Thoracic aorta (tissue), 2 donors: ENCODE data around the gene PRKAA2. TPM values are rescaled to one million over a fixed set of nuclear protein-coding genes. Genes with fewer than 3 reads are reported as not detected.

Experiments
- ATAC-seq: fragments of 150-250 bp; one replicate; pipeline ENCODE4 v1.8.0; 2017; ENCODE audit warnings: low read depth; ENCODE audit not compliant: insufficient number of reproducible peaks, low FRiP score
- DNase-seq: peaks from one replicate; pipeline ENCODE4 v3.0.0-alpha.2; 2020; ENCODE audit warnings: low spot score
- H3K27ac ChIP-seq, 2 donors: fragments of 200-600 bp; sonication (generic); 1 replicate in 1 of 2; 2 replicates in 1 of 2; pipeline ENCODE4 v1.5.1; 2016; ENCODE audit warnings: mild to moderate bottlenecking in 2 of 2, moderate library complexity in 2 of 2
- H3K27me3 ChIP-seq: fragments of 200-600 bp; sonication (generic); replicated peaks from 2 replicates; pipeline ENCODE4 v1.6.0; 2016; ENCODE audit warnings: mild to moderate bottlenecking; ENCODE audit not compliant: insufficient read depth
- H3K36me3 ChIP-seq: fragments of 200-600 bp; sonication (generic); one replicate; pipeline ENCODE4 v1.5.1; 2016
- H3K4me1 ChIP-seq, 2 donors: fragments of 200-600 bp; sonication (generic); 1 replicate in 1 of 2; 2 replicates in 1 of 2; pipeline versions ENCODE4 v1.5.1 to v1.6.0; 2016; ENCODE audit warnings: low read depth in 2 of 2, mild to moderate bottlenecking in 1 of 2; ENCODE audit not compliant: control insufficient read depth in 1 of 2
- H3K4me3 ChIP-seq: fragments of 200-600 bp; sonication (generic); 2 replicates; pipeline ENCODE4 v1.5.1; 2016; ENCODE audit warnings: mild to moderate bottlenecking
- H3K9me3 ChIP-seq: fragments of 200-600 bp; sonication (generic); 2 replicates; pipeline ENCODE4 v1.5.1; 2016
- total RNA-seq, 2 donors: library from RNA; depleted of rRNA; stranded (reverse); fragments of >200 nt; gene quantifications; one replicate each; pipeline versions ENCODE4 v1.1.0 to v1.2.3, GENCODE V29; 2016
- TF ChIP-seq, protein P1 (sequence below): fragments of 200-600 bp; sonication (generic); IDR thresholded peaks from one replicate; pipeline ENCODE4 v1.5.1; 2019; ENCODE audit warnings: antibody characterized with exemption

PRKAA2 gene
- total RNA-seq, 2 donors from 2014 or later: 9.2 to 16.9 TPM

DNA sequence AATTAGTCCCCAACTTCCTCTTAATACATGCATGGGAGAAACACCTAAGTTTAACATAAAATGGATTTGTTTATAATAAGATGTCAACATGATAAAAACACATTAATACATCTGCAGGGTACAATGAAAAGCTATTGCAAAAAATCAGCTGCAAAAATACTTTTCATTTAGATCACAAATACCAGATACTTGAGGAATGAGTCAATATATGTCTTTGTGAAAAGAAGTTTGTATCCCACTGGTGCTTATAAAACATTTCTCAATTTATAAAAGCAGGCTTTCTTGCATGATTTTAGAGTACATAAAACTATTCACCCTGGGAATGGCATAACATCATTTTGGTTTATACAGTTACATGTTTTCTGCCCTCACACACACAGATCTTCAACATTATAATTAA is 18.6 kb upstream of the PRKAA2 start:
- DNase-seq: no peak
- TF ChIP-seq, protein P1, sequence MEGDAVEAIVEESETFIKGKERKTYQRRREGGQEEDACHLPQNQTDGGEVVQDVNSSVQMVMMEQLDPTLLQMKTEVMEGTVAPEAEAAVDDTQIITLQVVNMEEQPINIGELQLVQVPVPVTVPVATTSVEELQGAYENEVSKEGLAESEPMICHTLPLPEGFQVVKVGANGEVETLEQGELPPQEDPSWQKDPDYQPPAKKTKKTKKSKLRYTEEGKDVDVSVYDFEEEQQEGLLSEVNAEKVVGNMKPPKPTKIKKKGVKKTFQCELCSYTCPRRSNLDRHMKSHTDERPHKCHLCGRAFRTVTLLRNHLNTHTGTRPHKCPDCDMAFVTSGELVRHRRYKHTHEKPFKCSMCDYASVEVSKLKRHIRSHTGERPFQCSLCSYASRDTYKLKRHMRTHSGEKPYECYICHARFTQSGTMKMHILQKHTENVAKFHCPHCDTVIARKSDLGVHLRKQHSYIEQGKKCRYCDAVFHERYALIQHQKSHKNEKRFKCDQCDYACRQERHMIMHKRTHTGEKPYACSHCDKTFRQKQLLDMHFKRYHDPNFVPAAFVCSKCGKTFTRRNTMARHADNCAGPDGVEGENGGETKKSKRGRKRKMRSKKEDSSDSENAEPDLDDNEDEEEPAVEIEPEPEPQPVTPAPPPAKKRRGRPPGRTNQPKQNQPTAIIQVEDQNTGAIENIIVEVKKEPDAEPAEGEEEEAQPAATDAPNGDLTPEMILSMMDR: no peak
- H3K36me3 ChIP-seq: no peaks in the 10 kb centered on the region

GRCh38 chr1:56627019-56627635 is 18.0 kb upstream of the PRKAA2 start:
- TF ChIP-seq, protein P1: no peak
- Histone ChIP-seq H3K4me1 (no peaks in the 10 kb centered on the region), H3K36me3 (no peaks in the 10 kb centered on the region), H3K4me3 (no peak overlapping the region), H3K9me3 (no peaks in the 10 kb centered on the region), H3K27ac (no peak overlapping the region), H3K27me3 (no peaks in the 10 kb centered on the region)
- DNase-seq: no peak
- ATAC-seq: no peak

More for the DNA sequence above, 18.6 kb upstream of the PRKAA2 start:
- Histone ChIP-seq H3K27ac (no peak overlapping the region), H3K9me3 (no peaks in the 10 kb centered on the region), H3K27me3 (no peaks in the 10 kb centered on the region), H3K4me1 (no peaks in the 10 kb centered on the region), H3K4me3 (no peak overlapping the region)
- no peak for ATAC-seq

GRCh38 chr1:56627636-56628039 is 17.5 kb upstream of the PRKAA2 start:
- DNase-seq: no peak
- no peak for ATAC-seq
- H3K27me3 ChIP-seq: no peaks in the 10 kb centered on the region
- H3K9me3 ChIP-seq: no peaks in the 10 kb centered on the region
- no peaks in the 10 kb centered on the region for H3K4me1 ChIP-seq
- H3K4me3 ChIP-seq: no peak overlapping the region
- no peak overlapping the region for H3K27ac ChIP-seq
- TF ChIP-seq, protein P1: no peak
- no peaks in the 10 kb centered on the region for H3K36me3 ChIP-seq

DNA sequence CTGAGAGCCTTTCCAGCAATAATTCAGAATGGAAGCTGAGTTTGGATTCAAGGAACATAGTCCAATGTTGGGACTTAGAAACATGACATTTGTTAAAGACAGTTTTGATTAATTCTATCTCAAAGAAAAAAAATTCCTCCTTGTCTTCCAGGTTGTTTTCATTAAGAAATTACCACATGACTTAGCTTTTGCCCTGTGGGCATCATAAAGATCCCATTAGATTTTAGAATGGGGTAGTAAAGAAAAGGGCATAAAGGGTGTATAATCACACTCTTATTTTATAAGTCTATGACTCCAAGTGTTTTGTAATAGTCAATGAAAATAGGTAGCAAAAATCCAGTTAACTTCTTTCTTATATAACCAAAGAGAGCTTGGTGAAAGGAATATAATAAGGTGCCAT is 14.3 kb upstream of the PRKAA2 start:
- TF ChIP-seq, protein P1: no peak
- no peak overlapping the region for H3K4me3 ChIP-seq
- H3K27ac ChIP-seq: no peak overlapping the region
- H3K36me3 ChIP-seq: no peaks in the 10 kb centered on the region
- ATAC-seq (no peak), DNase-seq (no peak)
- no peaks in the 10 kb centered on the region for H3K4me1 ChIP-seq
- H3K27me3 ChIP-seq: no peaks in the 10 kb centered on the region
- H3K9me3 ChIP-seq: no peaks in the 10 kb centered on the region

GRCh38 chr1:56631901-56632300 is 13.2 kb upstream of the PRKAA2 start:
- ATAC-seq (no peak), DNase-seq (no peak)
- no peaks in the 10 kb centered on the region for H3K9me3 ChIP-seq
- no peaks in the 10 kb centered on the region for H3K4me1 ChIP-seq
- H3K27me3 ChIP-seq: no peaks in the 10 kb centered on the region
- H3K4me3 ChIP-seq: no peak overlapping the region
- no peaks in the 10 kb centered on the region for H3K36me3 ChIP-seq
- no peak overlapping the region for H3K27ac ChIP-seq
- TF ChIP-seq, protein P1: no peak
